Stomach (tissue), 9 donors: ENCODE results near the gene SNTA1. TPM values are rescaled to one million over a fixed set of nuclear protein-coding genes. Genes with fewer than 3 reads are reported as not detected.
"Not testable (repeated sequence)": the region's sequence is repeated elsewhere in the genome, so short reads cannot be mapped to it uniquely, and the experiment has no call there.

Experiments
- DNase-seq, 2 donors: peaks; one replicate each; pipeline versions ENCODE4 v3.0.0 to v3.0.0-alpha.2; 2013 to 2019
- H3K27ac ChIP-seq, 5 donors: fragments of 200-600 bp in 4 of 5; sonication (generic) in 4 of 5; one replicate each; pipeline ENCODE4 v1.5.1; 2013 to 2019; ENCODE audit warnings: mild to moderate bottlenecking in 1 of 5, moderate library complexity in 1 of 5
- H3K27me3 ChIP-seq, 3 donors: fragments of 200-600 bp; sonication (generic); one replicate each; pipeline ENCODE4 v1.5.1; 2017 to 2019; ENCODE audit warnings: mixed run types in 1 of 3
- H3K36me3 ChIP-seq, 4 donors: fragments of 200-600 bp; sonication (generic); 1 replicate in 3 of 4; 2 replicates in 1 of 4; pipeline ENCODE4 v1.5.1; 2016 to 2019
- H3K4me1 ChIP-seq, 4 donors: fragments of 200-600 bp; sonication (generic); one replicate each; pipeline ENCODE4 v1.5.1; 2016 to 2019
- H3K4me3 ChIP-seq, 4 donors: fragments of 200-600 bp; sonication (generic) in 3 of 4; one replicate each; pipeline ENCODE4 v1.5.1; 2016 to 2019; ENCODE audit warnings: mild to moderate bottlenecking in 1 of 4
- H3K9me3 ChIP-seq, 4 donors: fragments of 200-600 bp; sonication (generic); one replicate each; pipeline ENCODE4 v1.5.1; 2016 to 2019
- EP300 ChIP-seq: sonication (generic); formaldehyde crosslinking; IDR thresholded peaks from one replicate; pipeline ENCODE4 v1.6.1; 2017; ENCODE audit warnings: antibody characterized with exemption
- POLR2A ChIP-seq, 4 donors: fragments of 450-650 bp; IDR thresholded peaks; one replicate each; pipeline ENCODE4 v1.6.1; 2016; ENCODE audit warnings: antibody characterized with exemption in 4 of 4, control low read depth in 2 of 4, mild to moderate bottlenecking in 1 of 4, moderate library complexity in 1 of 4
- POLR2AphosphoS5 ChIP-seq, 3 donors: sonication (generic); formaldehyde crosslinking; IDR thresholded peaks; one replicate each; pipeline ENCODE4 v1.6.1; 2016; ENCODE audit warnings: antibody characterized with exemption in 3 of 3
- WGBS, 5 donors: extraction: QIAGEN DNeasy Blood & Tissue Kit in 3 of 5; methylation state at CpG; one replicate each; pipeline versions ENCODE4 v1.1.5 to v1.1.7; 2013 to 2018; 5-methylcytosine and 5-hydroxymethylcytosine counted together
- intact Hi-C: fragments of 100-400 bp; cut with DNase I; formaldehyde crosslinking; loops from one replicate; pipeline ENCODE4 v1.15.1; 2023; ENCODE audit warnings: low total_unique reads
- polyA plus RNA-seq, 3 donors: library from polyadenylated mRNA; stranded (reverse); fragments of 200-250 nt; gene quantifications; one replicate each; pipeline ENCODE4 v1.2.3, GENCODE V29; 2013
- total RNA-seq, 5 donors: library from RNA; depleted of rRNA; stranded (reverse); fragments of >200 nt; gene quantifications; one replicate each; pipeline versions ENCODE4 v1.1.0 to v1.2.3, GENCODE V29; 2014 to 2016
- TF ChIP-seq, protein P1 (sequence below), 7 experiments: fragments of 450-650 bp in 4 of 7; fragments of 200-600 bp in 3 of 7; sonication (generic) in 3 of 7; IDR thresholded peaks; one replicate each; pipeline ENCODE4 v1.5.1; 2016 to 2019; ENCODE audit warnings: antibody characterized with exemption in 7 of 7, control low read depth in 2 of 7, mild to moderate bottlenecking in 1 of 7
- donor health status: healthy with polysubstance abuse.
- donor health status: Bipolar disorder and iron deficiency.
- donor health status: healthy.

Gene SNTA1
- total and polyA plus RNA-seq, 8 donors: 8.8 to 40.8 (median 22.6) TPM

DNA sequence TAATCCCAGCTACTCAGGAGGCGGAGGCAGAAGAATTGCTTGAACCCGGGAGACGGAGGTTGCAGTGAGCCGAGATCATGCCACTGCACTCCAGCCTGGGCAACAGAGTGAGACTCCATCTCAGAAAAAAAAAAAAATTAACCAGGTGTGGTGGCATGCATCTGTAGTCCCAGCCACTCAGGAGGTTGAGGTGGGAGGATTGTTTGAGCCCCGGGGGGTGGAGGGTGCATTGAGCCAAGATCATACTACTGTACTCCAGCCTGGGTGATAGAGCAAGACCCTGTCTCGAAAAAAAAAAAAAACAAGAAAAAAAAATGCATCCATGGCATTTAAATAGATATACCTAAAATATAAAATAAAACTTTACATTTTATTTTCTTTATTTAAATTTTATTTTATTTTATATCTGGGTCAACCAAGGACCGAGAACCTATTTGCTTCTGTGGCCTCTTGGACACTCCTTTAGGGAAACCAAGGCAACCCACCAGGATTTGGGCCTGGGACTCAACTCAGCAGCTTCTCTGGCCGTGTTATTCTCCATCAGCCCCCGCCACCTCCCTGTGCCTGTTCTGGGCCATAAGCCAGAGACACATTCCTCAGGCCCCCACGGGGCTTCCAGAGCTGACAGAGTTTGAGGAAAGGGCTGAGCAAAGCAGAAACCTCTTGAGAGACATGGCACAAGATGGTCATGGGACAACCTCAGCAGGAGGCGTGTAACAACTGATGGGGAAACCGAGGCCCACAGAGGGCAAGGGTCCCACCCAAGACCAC, 6.2 kb downstream of the SNTA1 start:
- Histone ChIP-seq H3K4me1 (peaks cover 10 to 48% (median 25%) of the 10 kb centered on the region in 4 donors), H3K4me3 (no peak overlapping the region), H3K27ac (peak overlapping the region in 1 of 5 donors; percentile 43), H3K27me3 (no peaks in the 10 kb centered on the region), H3K9me3 (no peaks in the 10 kb centered on the region), H3K36me3 (peaks cover 4 to 18% (median 12%) of the 10 kb centered on the region in 4 donors)
- no peak for TF ChIP-seq POLR2A (IDR thresholded peaks at IDR 0.05)
- no peak for TF ChIP-seq POLR2AphosphoS5 (IDR thresholded peaks at IDR 0.05)
- no peak for TF ChIP-seq EP300
- TF ChIP-seq, protein P1, sequence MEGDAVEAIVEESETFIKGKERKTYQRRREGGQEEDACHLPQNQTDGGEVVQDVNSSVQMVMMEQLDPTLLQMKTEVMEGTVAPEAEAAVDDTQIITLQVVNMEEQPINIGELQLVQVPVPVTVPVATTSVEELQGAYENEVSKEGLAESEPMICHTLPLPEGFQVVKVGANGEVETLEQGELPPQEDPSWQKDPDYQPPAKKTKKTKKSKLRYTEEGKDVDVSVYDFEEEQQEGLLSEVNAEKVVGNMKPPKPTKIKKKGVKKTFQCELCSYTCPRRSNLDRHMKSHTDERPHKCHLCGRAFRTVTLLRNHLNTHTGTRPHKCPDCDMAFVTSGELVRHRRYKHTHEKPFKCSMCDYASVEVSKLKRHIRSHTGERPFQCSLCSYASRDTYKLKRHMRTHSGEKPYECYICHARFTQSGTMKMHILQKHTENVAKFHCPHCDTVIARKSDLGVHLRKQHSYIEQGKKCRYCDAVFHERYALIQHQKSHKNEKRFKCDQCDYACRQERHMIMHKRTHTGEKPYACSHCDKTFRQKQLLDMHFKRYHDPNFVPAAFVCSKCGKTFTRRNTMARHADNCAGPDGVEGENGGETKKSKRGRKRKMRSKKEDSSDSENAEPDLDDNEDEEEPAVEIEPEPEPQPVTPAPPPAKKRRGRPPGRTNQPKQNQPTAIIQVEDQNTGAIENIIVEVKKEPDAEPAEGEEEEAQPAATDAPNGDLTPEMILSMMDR (IDR thresholded peaks at IDR 0.05): no peak
- DNase-seq: peak in 1 of 2 donors; percentile 61
- 66 to 79% (median 76%) methylated on average over 12 of the region's 12 CpGs for WGBS, 5 donors
- intact Hi-C loops: no loop called here

DNA sequence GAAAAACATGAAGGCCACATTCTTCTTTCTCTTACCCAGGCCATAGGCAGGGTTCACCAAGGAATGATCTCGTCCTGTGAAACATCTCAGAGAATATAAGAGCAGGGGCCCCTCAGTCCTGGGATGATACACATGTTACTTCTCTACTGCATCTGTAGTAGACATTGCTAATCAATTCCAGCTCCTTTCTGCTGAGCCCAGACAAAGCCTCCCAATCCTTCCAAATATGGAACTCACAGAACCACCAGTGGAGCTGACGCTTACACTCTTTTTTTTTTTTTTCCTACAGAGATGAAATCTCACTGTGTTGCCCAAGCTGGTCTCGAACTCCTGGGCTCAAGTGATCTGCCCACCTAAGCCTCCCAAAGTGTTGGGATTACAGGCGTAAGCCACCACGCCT, 9.1 kb downstream of the SNTA1 start:
- WGBS, 5 donors: 85 to 97% (median 93%) methylated on average over 5 of the region's 5 CpGs
- TF ChIP-seq, protein P1 (IDR thresholded peaks at IDR 0.05): no peak
- no peak for TF ChIP-seq POLR2A (IDR thresholded peaks at IDR 0.05)
- no peak for TF ChIP-seq EP300
- TF ChIP-seq POLR2AphosphoS5 (IDR thresholded peaks at IDR 0.05): no peak

DNA sequence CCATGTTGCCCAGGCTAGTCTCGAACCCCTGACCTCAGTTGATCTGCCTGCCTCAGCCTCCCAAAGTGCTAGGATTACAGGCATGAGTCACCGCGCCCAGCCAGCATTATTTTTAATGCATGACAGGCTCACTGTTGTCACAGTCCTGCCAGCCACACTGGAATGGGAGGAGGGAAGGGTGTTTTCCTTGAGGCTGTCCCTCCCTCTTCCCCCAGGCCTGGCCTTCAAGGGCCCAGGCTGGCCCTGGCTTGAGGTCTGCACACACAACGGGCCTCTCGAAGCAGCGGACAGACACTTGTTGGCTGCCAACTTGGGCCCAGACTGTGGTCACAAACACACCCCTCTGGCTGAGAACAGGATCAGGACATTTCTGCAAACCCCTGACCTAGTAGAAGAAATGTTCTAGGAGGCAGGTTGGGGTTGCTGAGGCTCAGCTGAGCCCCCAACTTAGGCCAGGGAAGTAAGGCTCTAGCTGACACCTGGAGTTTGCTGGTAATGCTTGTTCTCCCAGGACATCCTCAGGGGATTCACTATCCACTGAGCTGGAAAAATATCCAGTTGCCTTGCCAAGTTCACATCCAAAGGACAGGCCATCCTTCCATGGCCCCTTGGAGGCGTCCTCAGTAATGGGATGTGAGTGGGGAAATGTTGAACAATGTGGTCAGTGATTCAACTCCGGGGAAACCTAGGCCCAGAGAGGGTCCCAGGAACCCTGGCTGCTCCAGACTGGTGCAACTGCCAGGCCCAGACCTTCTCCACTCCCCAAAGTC, 9.9 kb downstream of the SNTA1 start:
- intact Hi-C loops: no loop called here
- TF ChIP-seq, protein P1 (IDR thresholded peaks at IDR 0.05): no peak
- no peak for TF ChIP-seq EP300
- no peak for TF ChIP-seq POLR2A (IDR thresholded peaks at IDR 0.05)
- peak in 2 of 3 donors; percentile 15 to 22 for TF ChIP-seq POLR2AphosphoS5 (IDR thresholded peaks at IDR 0.05)
- WGBS, 5 donors: 45 to 65% (median 55%) methylated on average over 7 to 8 of the region's 8 CpGs

More for the DNA sequence above, 9.1 kb downstream of the SNTA1 start:
- intact Hi-C loops: no loop called here
- peaks cover 6 to 36% (median 21%) of the 10 kb centered on the region in 4 donors for H3K4me1 ChIP-seq
- no peaks in the 10 kb centered on the region for H3K27me3 ChIP-seq
- peak overlapping the region in 4 of 5 donors; percentile 5 to 67 (median 50) for H3K27ac ChIP-seq
- H3K36me3 ChIP-seq: peaks cover 4 to 18% (median 12%) of the 10 kb centered on the region in 4 donors
- H3K9me3 ChIP-seq: no peaks in the 10 kb centered on the region
- no peak for DNase-seq
- no peak overlapping the region for H3K4me3 ChIP-seq

DNA sequence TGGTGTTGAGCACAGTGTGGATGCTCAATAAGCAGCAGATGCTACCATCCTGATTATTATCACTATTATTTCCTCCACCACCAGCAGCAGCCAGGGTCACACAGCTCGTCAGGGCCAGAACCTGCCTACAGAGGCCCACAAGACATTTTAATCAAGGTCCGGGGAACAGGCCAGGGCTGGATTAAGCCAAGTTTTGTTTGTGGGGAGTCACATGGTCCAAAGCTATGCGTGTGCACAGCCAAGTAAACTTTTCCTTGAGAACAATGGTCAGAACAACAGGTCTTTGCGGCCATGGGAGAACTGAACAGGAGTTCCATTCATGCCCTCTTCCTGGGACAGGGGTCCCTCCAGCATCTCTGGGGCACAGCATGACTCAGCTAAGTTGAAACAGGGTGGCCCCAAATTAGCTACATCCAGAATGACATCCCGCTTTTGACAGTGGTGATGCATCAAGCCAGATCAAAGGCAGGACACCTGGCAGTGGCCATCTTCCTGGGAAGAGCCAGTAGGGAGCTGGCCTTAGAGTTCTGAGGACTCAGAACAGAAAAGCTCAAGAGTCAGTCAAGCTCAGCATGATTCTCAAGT, 11.7 kb downstream of the SNTA1 start:
- TF ChIP-seq POLR2A (IDR thresholded peaks at IDR 0.05): no peak
- no peak for TF ChIP-seq POLR2AphosphoS5 (IDR thresholded peaks at IDR 0.05)
- TF ChIP-seq EP300: no peak
- TF ChIP-seq, protein P1 (IDR thresholded peaks at IDR 0.05): no peak
- H3K4me1 ChIP-seq: peaks cover 6 to 27% (median 12%) of the 10 kb centered on the region in 4 donors
- H3K36me3 ChIP-seq: peaks cover 4 to 18% (median 8%) of the 10 kb centered on the region in 4 donors
- peak overlapping the region in 3 of 5 donors; percentile 8 to 67 (median 35) for H3K27ac ChIP-seq
- 39 to 53% (median 43%) methylated on average over 5 of the region's 5 CpGs for WGBS, 5 donors
- no peaks in the 10 kb centered on the region for H3K27me3 ChIP-seq
- peak; percentile 42 to 50 for DNase-seq
- intact Hi-C loops: no loop called here
- H3K4me3 ChIP-seq: no peak overlapping the region
- no peaks in the 10 kb centered on the region for H3K9me3 ChIP-seq

More for the DNA sequence above, 9.9 kb downstream of the SNTA1 start:
- H3K27me3 ChIP-seq: no peaks in the 10 kb centered on the region
- no peak overlapping the region for H3K4me3 ChIP-seq
- DNase-seq: peak; percentile 35 to 59
- peaks cover 6 to 36% (median 21%) of the 10 kb centered on the region in 4 donors for H3K4me1 ChIP-seq
- peak overlapping the region; percentile 17 to 67 (median 43) for H3K27ac ChIP-seq
- H3K9me3 ChIP-seq: no peaks in the 10 kb centered on the region
- peaks cover 4 to 18% (median 12%) of the 10 kb centered on the region in 4 donors for H3K36me3 ChIP-seq

DNA sequence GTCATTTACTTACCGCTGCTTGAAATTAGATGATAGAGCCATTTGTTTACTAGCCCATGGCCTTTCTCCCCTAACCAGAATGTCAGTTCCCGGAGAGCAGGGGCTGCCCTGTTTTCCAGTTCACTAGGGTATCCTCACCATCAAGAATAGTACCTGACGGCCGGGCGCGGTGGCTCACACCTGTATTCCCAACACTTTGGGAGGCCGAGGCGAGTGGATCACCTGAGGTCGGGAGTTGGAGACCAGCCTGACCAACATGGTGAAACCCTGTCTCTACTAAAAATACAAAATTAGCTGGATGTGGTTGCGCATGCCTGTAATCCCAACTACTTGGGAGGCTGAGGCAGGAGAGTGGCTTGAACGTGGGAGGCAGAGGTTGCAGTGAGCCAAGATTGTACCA, 19.7 kb downstream of the SNTA1 start:
- 89 to 93% (median 92%) methylated on average over 11 of the region's 11 CpGs for WGBS, 5 donors
- peak overlapping the region; percentile 43 to 86 (median 76) for H3K27ac ChIP-seq

More for the DNA sequence above, 19.7 kb downstream of the SNTA1 start:
- H3K4me3 ChIP-seq, H3K27me3 ChIP-seq, DNase-seq, H3K36me3 ChIP-seq, intact Hi-C loops, H3K9me3 ChIP-seq: not testable (repeated sequence)
- peaks cover 0 to 26% (median 16%) of the 10 kb centered on the region in 4 donors for H3K4me1 ChIP-seq
